K562 (cell line): ENCODE data around the gene DAP. TPM values are rescaled to one million over a fixed set of nuclear protein-coding genes. Genes with fewer than 3 reads are reported as not detected.

Experiments used
- CBX5 ChIP-seq: IDR thresholded peaks from 2 replicates; pipeline ENCODE4 v1.6.1; 2014; ENCODE audit warnings: low read depth, borderline replicate concordance
- ETV1 ChIP-seq: fragments of 450-650 bp; conservative IDR thresholded peaks from 2 replicates; pipeline ENCODE4 v1.6.1; 2016; ENCODE audit warnings: missing genetic modification characterization, control low read depth, low read depth, missing compliant biosample characterization
- FOXA1 ChIP-seq: fragments of 450-650 bp; IDR thresholded peaks from 2 replicates; pipeline ENCODE4 v1.6.1; 2016; ENCODE audit warnings: mild to moderate bottlenecking, borderline replicate concordance
- PCBP1 ChIP-seq: fragments of 200-400 bp; formaldehyde crosslinking; IDR thresholded peaks from 2 replicates; pipeline ENCODE4 v1.6.1; 2018; ENCODE audit warnings: mild to moderate bottlenecking, low read depth, low read length; ENCODE audit not compliant: poor library complexity, severe bottlenecking
- POLR2AphosphoS2 ChIP-seq: IDR thresholded peaks from 2 replicates; pipeline ENCODE4 v1.6.1; 2012; ENCODE audit warnings: low read length, improper control_type of control experiment
- REST ChIP-seq, 2 experiments: fragments of 450-650 bp; formaldehyde crosslinking in 1 of 2; IDR thresholded peaks; 2 replicates each; pipeline versions ENCODE4 v1.4.0 to v1.6.1; 2014 to 2020; ENCODE audit warnings: mild to moderate bottlenecking in 2 of 2, borderline replicate concordance in 1 of 2, low read depth in 1 of 2
- SMARCE1 ChIP-seq: fragments of 450-650 bp; IDR thresholded peaks from 2 replicates; pipeline ENCODE4 v1.7.1; 2016; ENCODE audit warnings: mild to moderate bottlenecking
- ZNF212 ChIP-seq: fragments of 450-650 bp; formaldehyde crosslinking; IDR thresholded peaks from 2 replicates; pipeline ENCODE4 v1.4.0; 2020; ENCODE audit warnings: mild to moderate bottlenecking
- ZNF449 ChIP-seq: fragments of 250-450 bp; sonication (Bioruptor Pico); IDR thresholded peaks from 2 replicates; pipeline ENCODE4 v1.8.0; 2022; ENCODE audit warnings: moderate library complexity, mild to moderate bottlenecking, inconsistent platforms
- polyA plus RNA-seq, 8 experiments: library from polyadenylated mRNA; depleted of rRNA in 4 of 8; stranded (reverse) in 5 of 8; unstranded in 3 of 8; fragments of >200 nt; fragmentation: Nextera tagmentation in 2 of 8; fragmentation: Illumina TruSeq in 1 of 8; extraction: Ambion mirVana in 2 of 8; extraction: Trizol in 1 of 8; gene quantifications; 2 replicates each; pipeline versions ENCODE4 v1.2.1 to v1.2.3, GENCODE V29; 2011 to 2014; ENCODE audit warnings: inconsistent platforms in 1 of 8, missing spikeins in 1 of 8
- total RNA-seq, 7 experiments: library from RNA; depleted of rRNA in 6 of 7; stranded (reverse); fragments of >200 nt in 6 of 7; fragmentation: Illumina TruSeq in 2 of 7; extraction: Trizol in 2 of 7; gene quantifications; 2 replicates each; pipeline versions ENCODE4 v1.2.1 to v1.2.3, GENCODE V29; 2011 to 2021; ENCODE audit warnings: low replicate concordance in 1 of 7

The DAP gene
- total and polyA plus RNA-seq, 9 of the 15 experiments (the other 6 are each of a cell fraction or from before 2014, with no cell fraction given), result 14.1 to 151 (median 34.5) TPM

DNA sequence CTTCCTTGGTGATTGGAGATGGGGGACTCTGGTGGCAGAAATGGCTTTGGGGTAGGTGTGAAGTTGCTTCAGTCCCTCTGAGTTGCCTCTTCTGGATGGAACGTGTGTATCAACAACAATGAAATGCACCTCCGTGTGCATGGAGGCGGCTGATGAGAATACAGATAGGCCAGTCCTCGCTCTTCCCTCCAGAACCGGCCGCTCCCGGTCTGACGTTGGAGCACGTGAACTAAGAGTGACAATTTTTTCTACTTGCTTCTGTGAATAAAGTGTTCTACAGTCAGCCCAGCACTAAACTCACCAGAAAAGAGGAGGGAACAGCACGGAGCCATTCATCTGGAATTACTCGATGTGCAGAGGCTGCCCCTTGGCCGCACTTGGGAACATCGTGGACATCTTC is 106.5 kb downstream of the DAP start (continued):
- TF ChIP-seq REST (IDR thresholded peaks at IDR 0.05; ENCODE audit: borderline replicate concordance) (peak; percentile 17; the same call in 1 of the 2 replicates), REST (CRISPR knock-in tag; IDR thresholded peaks at IDR 0.05; ENCODE audit: low read depth) (no peak), ZNF212 (CRISPR knock-in tag) (no peak), ETV1 (tag) (no peak), POLR2AphosphoS2 (no peak), CBX5 (no peak), PCBP1 (no peak), SMARCE1 (no peak), ZNF449 (no peak), FOXA1 (no peak)
